SK-N-SH (cell line): Measurements from ENCODE around the gene GRIP1. TPM values are rescaled to one million over a fixed set of nuclear protein-coding genes. Genes with fewer than 3 reads are reported as not detected.

Experiments used
- CTCF ChIA-PET: fragments of 300-600, 350-600 bp; formaldehyde crosslinking; extraction: SDS; loops from one replicate; lab custom pipeline; 2021; lab: Yijun Ruan, JAX
- POLR2A ChIA-PET: fragments of 350-600 bp; sonication (Branson Sonifier 250); formaldehyde crosslinking; extraction: SDS; loops from one replicate; lab custom pipeline; 2020; ENCODE audit warnings: antibody characterized with exemption, inconsistent platforms; lab: Yijun Ruan, JAX
- DNase-seq: peaks from one replicate; pipeline ENCODE4 v3.0.0; 2012
- H2AFZ ChIP-seq: fragments of 200-600 bp; sonication (generic); 2 replicates; pipeline ENCODE4 v1.8.1; 2016; ENCODE audit warnings: antibody characterized with exemption, mild to moderate bottlenecking, low read depth
- H3F3A ChIP-seq: fragments of 200-600 bp; sonication (generic); replicated peaks from 2 replicates; pipeline ENCODE3; 2016; ENCODE audit warnings: antibody characterized with exemption, mild to moderate bottlenecking; ENCODE audit not compliant: insufficient read depth
- H3K27ac ChIP-seq, 2 experiments: fragments of 200-500 bp in 1 of 2; fragments of 200-600 bp in 1 of 2; sonication (Bioruptor generic) in 1 of 2; sonication (generic), shearing (Covaris generic) in 1 of 2; 2 replicates each; pipeline versions ENCODE4 v1.5.1 to v1.6.1; 2014 to 2016; ENCODE audit warnings: low read depth in 2 of 2, inconsistent platforms in 1 of 2, low read length in 1 of 2, mild to moderate bottlenecking in 1 of 2, mixed read lengths in 1 of 2
- H3K27me3 ChIP-seq: fragments of 200-600 bp; sonication (generic), shearing (Covaris generic); 2 replicates; pipeline ENCODE4 v1.6.1; 2016; ENCODE audit warnings: mixed run types; ENCODE audit not compliant: insufficient read depth
- H3K36me3 ChIP-seq, 2 experiments: fragments of 200-500 bp in 1 of 2; fragments of 200-600 bp in 1 of 2; sonication (Bioruptor generic) in 1 of 2; sonication (generic) in 1 of 2; replicated peaks in 1 of 2; 2 replicates each; pipeline versions ENCODE3 to v1.5.1; 2014 to 2016; ENCODE audit warnings: low read length in 1 of 2, mild to moderate bottlenecking in 1 of 2; ENCODE audit not compliant: insufficient read depth in 2 of 2, control insufficient read depth in 1 of 2
- H3K4me1 ChIP-seq, 2 experiments: fragments of 200-500 bp in 1 of 2; fragments of 200-600 bp in 1 of 2; sonication (Bioruptor generic) in 1 of 2; sonication (generic), shearing (Covaris generic) in 1 of 2; 2 replicates each; pipeline versions ENCODE4 v1.5.1 to v1.6.1; 2014 to 2016; ENCODE audit warnings: low read depth in 1 of 2, low read length in 1 of 2, mixed run types in 1 of 2; ENCODE audit not compliant: insufficient read depth in 2 of 2, control insufficient read depth in 1 of 2
- H3K4me2 ChIP-seq: fragments of 200-600 bp; sonication (generic), shearing (Covaris generic); 2 replicates; pipeline ENCODE4 v1.6.1; 2017; ENCODE audit warnings: mixed run types
- H3K4me3 ChIP-seq, 2 experiments: fragments of 200-500 bp in 1 of 2; fragments of 200-600 bp in 1 of 2; sonication (Bioruptor generic) in 1 of 2; sonication (generic), shearing (Covaris generic) in 1 of 2; 2 replicates each; pipeline versions ENCODE4 v1.5.1 to v1.8.1; 2014 to 2016; ENCODE audit warnings: low read depth in 2 of 2, inconsistent platforms in 1 of 2, low read length in 1 of 2, mild to moderate bottlenecking in 1 of 2, mixed read lengths in 1 of 2, moderate library complexity in 1 of 2
- H3K79me2 ChIP-seq: fragments of 200-600 bp; sonication (generic); 2 replicates; pipeline ENCODE4 v1.8.1; 2017; ENCODE audit warnings: mild to moderate bottlenecking; ENCODE audit not compliant: insufficient read depth
- H3K9ac ChIP-seq: fragments of 200-600 bp; sonication (generic); 2 replicates; pipeline ENCODE4 v1.6.1; 2017; ENCODE audit warnings: mixed run types
- H3K9me2 ChIP-seq: fragments of 200-600 bp; sonication (generic); 2 replicates; pipeline ENCODE4 v1.6.1; 2017; ENCODE audit warnings: mixed run types
- H3K9me3 ChIP-seq: fragments of 200-600 bp; sonication (generic); 2 replicates; pipeline ENCODE4 v1.6.1; 2017; ENCODE audit warnings: mixed run types, mild to moderate bottlenecking, moderate library complexity
- H4K20me1 ChIP-seq: fragments of 200-600 bp; sonication (generic); 2 replicates; pipeline ENCODE4 v1.6.1; 2017; ENCODE audit warnings: mild to moderate bottlenecking, mixed run types; ENCODE audit not compliant: insufficient read depth
- ELF1 ChIP-seq: IDR thresholded peaks from 2 replicates; pipeline ENCODE4 v1.4.0; 2012
- EZH2phosphoT487 ChIP-seq: fragments of 200-600 bp; sonication (generic); IDR thresholded peaks from 2 replicates; pipeline ENCODE4 v1.6.1; 2017; ENCODE audit warnings: low read depth, mixed run types, mild to moderate bottlenecking, antibody characterized with exemption, moderate library complexity, borderline replicate concordance
- FOSL2 ChIP-seq: IDR thresholded peaks from 2 replicates; pipeline ENCODE4 v1.4.0; 2012; ENCODE audit warnings: low read depth, mild to moderate bottlenecking, moderate library complexity, borderline replicate concordance
- FOXJ3 ChIP-seq: sonication (generic); formaldehyde crosslinking; IDR thresholded peaks from 2 replicates; pipeline ENCODE4 v1.5.1; 2020; ENCODE audit warnings: mild to moderate bottlenecking, missing genetic modification reagents
- MEF2A ChIP-seq: IDR thresholded peaks from 2 replicates; pipeline ENCODE4 v1.4.0; 2012; ENCODE audit warnings: low read depth, borderline replicate concordance
- MXI1 ChIP-seq: IDR thresholded peaks from 2 replicates; pipeline ENCODE4 v1.6.1; 2012; ENCODE audit warnings: mild to moderate bottlenecking, low read depth, low read length, improper control_type of control experiment
- NFIC ChIP-seq: IDR thresholded peaks from 2 replicates; pipeline ENCODE4 v1.4.0; 2012; ENCODE audit warnings: borderline replicate concordance
- NRF1 ChIP-seq: IDR thresholded peaks from 2 replicates; pipeline ENCODE4 v1.6.1; 2012; ENCODE audit warnings: low read depth, mild to moderate bottlenecking, low read length
- POLR2AphosphoS5 ChIP-seq: IDR thresholded peaks from 2 replicates; pipeline ENCODE4 v1.6.1; 2012; ENCODE audit warnings: low read depth, low read length
- RAD21 ChIP-seq: IDR thresholded peaks from 2 replicates; pipeline ENCODE4 v1.6.1; 2012; ENCODE audit warnings: mild to moderate bottlenecking, low read length
- RCOR1 ChIP-seq: fragments of 150-350 bp; IDR thresholded peaks from 2 replicates; pipeline ENCODE4 v1.6.1; 2017; ENCODE audit warnings: antibody characterized with exemption, low read length
- RFX5 ChIP-seq: IDR thresholded peaks from 2 replicates; pipeline ENCODE4 v1.6.1; 2012; ENCODE audit warnings: mild to moderate bottlenecking, improper control_type of control experiment, low read length
- RXRA ChIP-seq: IDR thresholded peaks from 2 replicates; pipeline ENCODE4 v1.4.0; 2012; ENCODE audit warnings: low read depth, mild to moderate bottlenecking, borderline replicate concordance
- SMC3 ChIP-seq: IDR thresholded peaks from 2 replicates; pipeline ENCODE4 v1.6.1; 2012; ENCODE audit warnings: low read depth, low read length, improper control_type of control experiment
- YY1 ChIP-seq: IDR thresholded peaks from 2 replicates; pipeline ENCODE4 v1.4.0; 2012; ENCODE audit warnings: low read depth, mild to moderate bottlenecking
- WGBS: methylation state at CpG from one replicate; pipeline ENCODE4 v1.1.6; 2017; ENCODE audit warnings: low lambda C conversion rate; 5-methylcytosine and 5-hydroxymethylcytosine counted together
- polyA plus RNA-seq, 3 experiments: library from polyadenylated mRNA; depleted of rRNA; stranded (reverse); fragments of >200 nt; gene quantifications; 2 replicates each; pipeline ENCODE4 v1.2.3, GENCODE V29; 2012
- TF ChIP-seq, protein P1 (sequence below): IDR thresholded peaks from 2 replicates; pipeline ENCODE4; 2012
- TF ChIP-seq, protein P2 (sequence below): IDR thresholded peaks from 2 replicates; pipeline ENCODE4 v1.4.0; 2012; ENCODE audit warnings: low read depth
- TF ChIP-seq, protein P3 (sequence below): IDR thresholded peaks from 2 replicates; pipeline ENCODE4 v1.4.0; 2012; ENCODE audit warnings: low read depth, borderline replicate concordance

Gene GRIP1
- polyA plus RNA-seq, 1 of the 3 experiments (the other 2 are of a cell fraction): 0.07 TPM

DNA sequence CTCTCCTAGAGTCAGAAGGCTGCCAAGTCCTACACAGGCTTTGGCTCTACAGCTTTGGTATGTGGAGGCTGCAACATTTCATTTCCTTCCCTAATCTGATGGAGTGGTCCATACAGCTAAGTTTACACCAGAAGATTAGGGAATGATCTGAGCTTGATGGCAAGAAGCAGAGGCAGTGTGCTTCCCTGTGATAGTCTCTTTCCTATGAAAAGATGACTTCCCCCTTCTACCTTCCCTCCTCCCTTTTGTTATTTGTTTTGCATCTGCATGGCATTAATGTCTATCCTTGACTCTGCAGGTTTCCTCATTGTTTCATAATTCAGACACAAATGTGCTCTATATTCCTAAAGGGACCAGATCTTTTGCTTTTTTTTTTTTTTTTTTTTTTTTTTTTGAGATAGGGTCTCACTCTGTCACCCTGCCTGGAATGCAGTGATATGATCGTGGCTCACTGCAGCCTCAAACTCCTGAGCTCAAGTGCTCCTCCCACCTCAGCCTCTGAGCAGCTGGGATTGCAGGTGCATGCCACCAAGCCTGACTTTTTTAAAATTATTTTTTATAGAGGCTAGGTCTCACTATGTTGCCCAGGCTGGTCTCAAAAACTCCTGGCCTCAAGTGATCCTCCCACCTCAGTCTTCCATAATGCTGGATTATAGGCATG is 76.3 kb downstream of the GRIP1 start:
- H3K9me2 ChIP-seq: no peaks in the 10 kb centered on the region
- no peaks in the 10 kb centered on the region for H3K36me3 ChIP-seq
- H3F3A ChIP-seq: no peaks in the 10 kb centered on the region
- no peak for DNase-seq
- H3K4me2 ChIP-seq: no peak overlapping the region
- peaks cover 0 to 2% of the 10 kb centered on the region in 2 experiments; a peak in 1 of 4 replicates for H3K4me1 ChIP-seq
- no peaks in the 10 kb centered on the region for H3K27me3 ChIP-seq
- TF ChIP-seq NFIC (no peak), POLR2AphosphoS5 (no peak), FOSL2 (no peak), NRF1 (no peak), RFX5 (no peak), MXI1 (no peak), FOXJ3 (CRISPR knock-in tag) (no peak), RCOR1 (no peak), YY1 (no peak)
- TF ChIP-seq, protein P1, sequence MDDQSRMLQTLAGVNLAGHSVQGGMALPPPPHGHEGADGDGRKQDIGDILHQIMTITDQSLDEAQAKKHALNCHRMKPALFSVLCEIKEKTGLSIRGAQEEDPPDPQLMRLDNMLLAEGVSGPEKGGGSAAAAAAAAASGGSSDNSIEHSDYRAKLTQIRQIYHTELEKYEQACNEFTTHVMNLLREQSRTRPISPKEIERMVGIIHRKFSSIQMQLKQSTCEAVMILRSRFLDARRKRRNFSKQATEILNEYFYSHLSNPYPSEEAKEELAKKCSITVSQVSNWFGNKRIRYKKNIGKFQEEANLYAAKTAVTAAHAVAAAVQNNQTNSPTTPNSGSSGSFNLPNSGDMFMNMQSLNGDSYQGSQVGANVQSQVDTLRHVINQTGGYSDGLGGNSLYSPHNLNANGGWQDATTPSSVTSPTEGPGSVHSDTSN: no peak
- TF ChIP-seq, protein P2, sequence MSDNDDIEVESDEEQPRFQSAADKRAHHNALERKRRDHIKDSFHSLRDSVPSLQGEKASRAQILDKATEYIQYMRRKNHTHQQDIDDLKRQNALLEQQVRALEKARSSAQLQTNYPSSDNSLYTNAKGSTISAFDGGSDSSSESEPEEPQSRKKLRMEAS: no peak
- TF ChIP-seq, protein P3, sequence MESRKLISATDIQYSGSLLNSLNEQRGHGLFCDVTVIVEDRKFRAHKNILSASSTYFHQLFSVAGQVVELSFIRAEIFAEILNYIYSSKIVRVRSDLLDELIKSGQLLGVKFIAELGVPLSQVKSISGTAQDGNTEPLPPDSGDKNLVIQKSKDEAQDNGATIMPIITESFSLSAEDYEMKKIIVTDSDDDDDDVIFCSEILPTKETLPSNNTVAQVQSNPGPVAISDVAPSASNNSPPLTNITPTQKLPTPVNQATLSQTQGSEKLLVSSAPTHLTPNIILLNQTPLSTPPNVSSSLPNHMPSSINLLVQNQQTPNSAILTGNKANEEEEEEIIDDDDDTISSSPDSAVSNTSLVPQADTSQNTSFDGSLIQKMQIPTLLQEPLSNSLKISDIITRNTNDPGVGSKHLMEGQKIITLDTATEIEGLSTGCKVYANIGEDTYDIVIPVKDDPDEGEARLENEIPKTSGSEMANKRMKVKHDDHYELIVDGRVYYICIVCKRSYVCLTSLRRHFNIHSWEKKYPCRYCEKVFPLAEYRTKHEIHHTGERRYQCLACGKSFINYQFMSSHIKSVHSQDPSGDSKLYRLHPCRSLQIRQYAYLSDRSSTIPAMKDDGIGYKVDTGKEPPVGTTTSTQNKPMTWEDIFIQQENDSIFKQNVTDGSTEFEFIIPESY: no peak
- H3K9ac ChIP-seq: no peak overlapping the region
- H4K20me1 ChIP-seq: no peaks in the 10 kb centered on the region
- H3K27ac ChIP-seq: no peak overlapping the region
- WGBS: 0% methylated on average over 1 of the region's 1 CpG
- no peak overlapping the region for H3K4me3 ChIP-seq
- POLR2A ChIA-PET: no interaction called here
- H3K79me2 ChIP-seq: no peaks in the 10 kb centered on the region
- no peak overlapping the region for H2AFZ ChIP-seq
- no peaks in the 10 kb centered on the region for H3K9me3 ChIP-seq
- CTCF ChIA-PET: no interaction called here

DNA sequence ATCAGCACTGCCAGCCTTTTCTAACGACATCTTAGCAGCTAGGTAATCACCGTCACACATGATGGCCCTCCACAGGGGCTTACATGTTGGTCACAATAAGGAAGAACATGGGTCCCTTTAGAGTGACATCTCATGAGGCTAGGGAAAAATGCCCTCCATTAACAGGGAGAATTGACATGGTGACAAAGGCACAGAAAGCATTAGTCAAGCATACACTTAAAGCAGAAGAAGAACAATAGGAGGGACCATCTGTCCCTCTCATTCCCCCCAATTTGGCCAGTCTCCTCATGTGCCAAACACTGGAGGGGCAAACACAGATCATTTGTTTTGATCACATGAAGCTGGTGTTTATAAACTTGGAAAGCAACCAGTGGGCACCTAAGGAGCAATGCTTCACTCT is 78.0 kb downstream of the GRIP1 start:
- no peaks in the 10 kb centered on the region for H4K20me1 ChIP-seq
- TF ChIP-seq EZH2phosphoT487 (no peak), RXRA (no peak), SMC3 (no peak), RAD21 (no peak), FOXJ3 (CRISPR knock-in tag) (no peak), ELF1 (no peak), MEF2A (no peak), RCOR1 (no peak)
- TF ChIP-seq, protein P1: no peak
- H3K4me1 ChIP-seq: peaks cover 0 to 2% of the 10 kb centered on the region in 2 experiments; a peak in 1 of 4 replicates
- no peaks in the 10 kb centered on the region for H3K9me2 ChIP-seq
- no peaks in the 10 kb centered on the region for H3F3A ChIP-seq
- WGBS: 8% methylated on average over 2 of the region's 2 CpGs
- H2AFZ ChIP-seq: no peak overlapping the region
- ChIA-PET POLR2A (no interaction called here), CTCF (interaction anchor here (0.6 kb wide), 1 partner anchor 71 kb away, joined by 3 read pairs; no protein-coding TSS in a partner anchor)
- no peaks in the 10 kb centered on the region for H3K79me2 ChIP-seq
- H3K27ac ChIP-seq: no peak overlapping the region
- H3K9me3 ChIP-seq: no peaks in the 10 kb centered on the region
- no peak overlapping the region for H3K4me2 ChIP-seq
- no peak overlapping the region for H3K4me3 ChIP-seq
- H3K27me3 ChIP-seq: no peaks in the 10 kb centered on the region
- no peak for DNase-seq
- no peaks in the 10 kb centered on the region for H3K36me3 ChIP-seq
- H3K9ac ChIP-seq: no peak overlapping the region
